ENCODE results near the gene BTG4.

BTG4 gene

DNA sequence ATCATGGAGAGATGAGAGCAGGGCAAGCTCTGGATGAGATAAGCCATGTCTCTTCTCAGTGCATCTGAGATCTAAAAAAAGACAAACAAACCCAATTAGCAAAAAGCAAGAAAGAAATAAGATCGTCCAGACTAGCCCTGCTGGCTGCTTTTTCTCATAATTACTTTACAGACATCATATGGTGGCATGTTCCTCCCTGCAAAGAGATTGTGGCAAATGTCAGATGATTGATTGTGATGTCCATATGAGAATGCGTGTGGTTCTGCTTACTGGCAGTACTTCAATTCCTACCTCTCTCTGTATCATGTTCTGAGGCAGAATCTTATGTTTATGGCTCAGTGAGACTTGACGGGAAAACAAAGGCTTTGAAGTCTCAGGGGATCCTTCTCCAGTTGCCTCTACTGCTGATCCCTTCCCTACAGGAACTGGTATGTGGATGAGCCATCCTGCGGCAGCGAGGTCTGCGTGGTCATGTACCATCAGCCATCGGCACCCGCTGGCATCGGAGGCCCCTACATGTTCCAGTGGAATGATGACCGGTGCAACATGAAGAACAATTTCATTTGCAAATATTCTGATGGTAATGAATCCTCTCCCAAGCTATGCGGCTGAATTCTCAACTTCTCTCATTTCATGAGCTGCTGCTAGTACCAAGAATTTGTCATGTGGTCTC lies 37.1 kb upstream of the BTG4 start:
- Histone ChIP-seq H3K36me3 (ENCODE audit: control insufficient read depth in 2 of 2, insufficient read depth in 2 of 2, low read length in 2 of 2) (no peaks in the 10 kb centered on the region), H3K9ac (ENCODE audit: low read depth in 1 of 2, low read length in 2 of 2) (no peak overlapping the region), H3K9me3 (ENCODE audit: control insufficient read depth in 2 of 2, low read length in 2 of 2) (no peaks in the 10 kb centered on the region), H3K4me3 (ENCODE audit: low read length in 2 of 2) (no peak overlapping the region), H3K4me1 (ENCODE audit: control insufficient read depth in 2 of 2, insufficient read depth in 2 of 2, low read length in 2 of 2) (no peaks in the 10 kb centered on the region), H3K27ac (ENCODE audit: low read depth in 2 of 2, low read length in 2 of 2) (no peak overlapping the region), H3K27me3 (ENCODE audit: control insufficient read depth in 2 of 2, insufficient read depth in 2 of 2, low read length in 2 of 2) (no peaks in the 10 kb centered on the region)

DNA sequence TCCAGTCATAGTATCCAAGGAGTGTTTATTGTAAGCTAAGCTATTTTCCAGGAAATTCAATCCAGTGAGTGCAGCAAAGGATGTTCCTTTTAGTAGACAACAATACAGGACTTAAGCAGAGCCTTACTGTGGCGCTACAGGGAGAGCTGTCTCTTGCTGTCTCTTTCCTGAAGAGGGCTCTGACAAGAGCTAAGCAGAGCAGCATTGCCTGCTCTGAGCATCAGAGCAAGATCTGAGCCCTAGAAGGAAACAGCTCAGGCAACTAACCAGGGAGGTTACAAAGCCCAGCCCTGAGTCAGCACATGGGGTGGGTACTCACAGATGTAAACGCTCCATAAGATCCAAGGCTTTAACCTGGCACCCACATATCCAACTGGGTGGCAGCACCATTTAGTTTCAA lies 36.3 kb upstream of the BTG4 start:
- Histone ChIP-seq H3K9ac (ENCODE audit: low read depth in 1 of 2, low read length in 2 of 2) (no peak overlapping the region), H3K4me1 (ENCODE audit: control insufficient read depth in 2 of 2, insufficient read depth in 2 of 2, low read length in 2 of 2) (no peaks in the 10 kb centered on the region), H3K27me3 (ENCODE audit: control insufficient read depth in 2 of 2, insufficient read depth in 2 of 2, low read length in 2 of 2) (peaks cover 0 to 4% of the 10 kb centered on the region in 2 donors), H3K9me3 (ENCODE audit: control insufficient read depth in 2 of 2, low read length in 2 of 2) (no peaks in the 10 kb centered on the region), H3K27ac (ENCODE audit: low read depth in 2 of 2, low read length in 2 of 2) (no peak overlapping the region), H3K4me3 (ENCODE audit: low read length in 2 of 2) (no peak overlapping the region), H3K36me3 (ENCODE audit: control insufficient read depth in 2 of 2, insufficient read depth in 2 of 2, low read length in 2 of 2) (no peaks in the 10 kb centered on the region)

DNA sequence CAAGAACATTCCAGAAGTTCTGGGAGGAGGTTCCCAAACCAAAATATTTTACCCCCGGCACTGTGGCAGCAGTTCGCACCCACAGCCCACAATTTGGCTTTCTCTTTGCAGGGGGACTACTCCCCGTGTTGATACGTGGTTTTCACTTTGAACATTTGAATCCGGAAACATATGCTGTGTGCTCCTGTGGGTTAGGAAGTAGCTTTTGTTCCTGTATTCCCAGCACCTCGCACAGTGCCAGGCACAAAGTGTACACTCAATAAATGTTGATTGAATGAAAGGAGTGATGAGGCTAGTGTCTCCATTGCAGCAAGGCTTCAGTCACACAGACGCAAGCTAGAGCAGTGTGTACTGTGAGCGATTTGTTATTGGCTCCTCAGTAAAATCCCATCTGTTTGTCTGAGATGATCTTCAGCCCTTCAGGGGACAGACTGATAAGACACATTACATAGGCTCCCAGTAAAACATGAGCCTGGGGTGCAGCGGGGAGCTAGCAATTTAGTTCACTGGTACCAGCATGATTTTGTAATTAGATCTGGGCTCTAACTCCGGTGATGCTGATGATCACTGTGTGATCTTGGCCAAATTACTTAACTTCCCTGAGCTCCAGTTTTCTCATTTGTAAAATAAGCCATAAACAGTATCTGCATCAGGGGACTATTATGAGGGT lies 30.6 kb upstream of the BTG4 start:
- H3K27me3 ChIP-seq (ENCODE audit: control insufficient read depth in 2 of 2, insufficient read depth in 2 of 2, low read length in 2 of 2) = peaks cover 31 to 36% of the 10 kb centered on the region in 2 donors
- no peaks in the 10 kb centered on the region for H3K9me3 ChIP-seq (ENCODE audit: control insufficient read depth in 2 of 2, low read length in 2 of 2)
- peaks cover 0 to 2% of the 10 kb centered on the region in 2 donors for H3K4me1 ChIP-seq (ENCODE audit: control insufficient read depth in 2 of 2, insufficient read depth in 2 of 2, low read length in 2 of 2)
- H3K4me3 ChIP-seq (ENCODE audit: low read length in 2 of 2) = no peak overlapping the region
- no peak overlapping the region for H3K9ac ChIP-seq (ENCODE audit: low read depth in 1 of 2, low read length in 2 of 2)
- H3K36me3 ChIP-seq (ENCODE audit: control insufficient read depth in 2 of 2, insufficient read depth in 2 of 2, low read length in 2 of 2) = no peaks in the 10 kb centered on the region
- no peak overlapping the region for H3K27ac ChIP-seq (ENCODE audit: low read depth in 2 of 2, low read length in 2 of 2)

DNA sequence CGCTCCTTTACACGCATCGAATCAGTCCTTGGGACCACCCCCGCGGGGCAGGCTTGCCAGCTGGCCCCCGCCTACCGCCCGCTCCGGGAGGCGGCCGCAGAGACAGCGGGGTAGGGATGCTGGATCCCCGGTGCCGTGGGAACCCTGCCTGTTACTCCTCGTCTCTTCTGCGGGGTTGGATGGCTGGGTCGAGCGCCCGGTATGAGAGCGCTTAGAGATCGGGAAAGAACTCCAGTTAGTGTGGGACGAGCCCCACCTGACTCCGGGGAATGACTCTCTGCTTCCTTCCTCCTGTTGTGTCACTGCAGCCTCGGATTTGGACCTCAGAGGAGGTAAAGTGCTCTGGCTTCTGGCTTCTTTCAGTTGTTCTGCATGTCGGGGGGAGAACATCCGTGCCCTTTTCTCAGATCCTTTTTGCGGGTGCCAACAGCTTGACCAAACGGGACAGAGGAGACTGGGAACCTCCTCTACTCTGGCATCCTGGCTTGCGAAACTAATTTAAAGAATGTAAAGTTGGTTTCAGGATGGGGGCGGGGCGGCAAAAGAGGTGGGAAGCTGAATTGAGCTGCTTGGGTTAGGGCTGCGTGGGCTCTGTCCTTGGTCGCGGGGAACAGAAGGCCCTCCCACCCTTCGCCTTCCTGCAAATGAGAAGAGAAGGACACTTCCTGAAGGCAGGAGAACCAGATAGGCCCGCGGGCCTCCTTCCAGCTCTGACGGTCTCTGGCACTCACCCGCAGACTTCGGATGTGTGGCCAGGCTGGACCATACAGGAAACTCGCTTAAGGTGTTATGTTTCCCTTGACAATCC lies 29.3 kb upstream of the BTG4 start:
- Histone ChIP-seq H3K27me3 (ENCODE audit: control insufficient read depth in 2 of 2, insufficient read depth in 2 of 2, low read length in 2 of 2) (peaks cover 33 to 36% of the 10 kb centered on the region in 2 donors), H3K4me3 (ENCODE audit: low read length in 2 of 2) (peak overlapping the region; percentile 51 to 58), H3K9me3 (ENCODE audit: control insufficient read depth in 2 of 2, low read length in 2 of 2) (no peaks in the 10 kb centered on the region), H3K36me3 (ENCODE audit: control insufficient read depth in 2 of 2, insufficient read depth in 2 of 2, low read length in 2 of 2) (no peaks in the 10 kb centered on the region), H3K4me1 (ENCODE audit: control insufficient read depth in 2 of 2, insufficient read depth in 2 of 2, low read length in 2 of 2) (peaks cover 0 to 2% of the 10 kb centered on the region in 2 donors), H3K27ac (ENCODE audit: low read depth in 2 of 2, low read length in 2 of 2) (peak overlapping the region; percentile 12 to 44), H3K9ac (ENCODE audit: low read depth in 1 of 2, low read length in 2 of 2) (peak overlapping the region in 1 of 2 donors; percentile 53)

DNA sequence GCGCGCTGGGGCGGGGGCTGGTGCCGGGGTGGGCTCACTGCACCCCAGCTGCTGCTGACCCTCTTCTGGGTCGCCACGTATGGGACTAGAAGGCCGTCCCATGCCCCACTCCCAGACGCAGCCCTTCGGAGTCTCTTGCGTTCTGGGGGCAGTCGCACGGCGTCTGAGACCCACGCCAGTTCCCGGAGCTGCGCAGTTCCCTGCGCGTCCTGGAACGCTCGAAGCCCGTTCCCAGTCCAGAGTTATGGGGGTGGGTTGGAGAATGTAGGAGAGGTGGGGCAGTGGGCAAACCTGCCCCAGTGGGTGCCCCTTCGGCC lies 28.7 kb upstream of the BTG4 start:
- peak overlapping the region; percentile 12 to 44 for H3K27ac ChIP-seq (ENCODE audit: low read depth in 2 of 2, low read length in 2 of 2)
- peaks cover 33 to 36% of the 10 kb centered on the region in 2 donors for H3K27me3 ChIP-seq (ENCODE audit: control insufficient read depth in 2 of 2, insufficient read depth in 2 of 2, low read length in 2 of 2)
- peak overlapping the region in 1 of 2 donors; percentile 53 for H3K9ac ChIP-seq (ENCODE audit: low read depth in 1 of 2, low read length in 2 of 2)

DNA sequence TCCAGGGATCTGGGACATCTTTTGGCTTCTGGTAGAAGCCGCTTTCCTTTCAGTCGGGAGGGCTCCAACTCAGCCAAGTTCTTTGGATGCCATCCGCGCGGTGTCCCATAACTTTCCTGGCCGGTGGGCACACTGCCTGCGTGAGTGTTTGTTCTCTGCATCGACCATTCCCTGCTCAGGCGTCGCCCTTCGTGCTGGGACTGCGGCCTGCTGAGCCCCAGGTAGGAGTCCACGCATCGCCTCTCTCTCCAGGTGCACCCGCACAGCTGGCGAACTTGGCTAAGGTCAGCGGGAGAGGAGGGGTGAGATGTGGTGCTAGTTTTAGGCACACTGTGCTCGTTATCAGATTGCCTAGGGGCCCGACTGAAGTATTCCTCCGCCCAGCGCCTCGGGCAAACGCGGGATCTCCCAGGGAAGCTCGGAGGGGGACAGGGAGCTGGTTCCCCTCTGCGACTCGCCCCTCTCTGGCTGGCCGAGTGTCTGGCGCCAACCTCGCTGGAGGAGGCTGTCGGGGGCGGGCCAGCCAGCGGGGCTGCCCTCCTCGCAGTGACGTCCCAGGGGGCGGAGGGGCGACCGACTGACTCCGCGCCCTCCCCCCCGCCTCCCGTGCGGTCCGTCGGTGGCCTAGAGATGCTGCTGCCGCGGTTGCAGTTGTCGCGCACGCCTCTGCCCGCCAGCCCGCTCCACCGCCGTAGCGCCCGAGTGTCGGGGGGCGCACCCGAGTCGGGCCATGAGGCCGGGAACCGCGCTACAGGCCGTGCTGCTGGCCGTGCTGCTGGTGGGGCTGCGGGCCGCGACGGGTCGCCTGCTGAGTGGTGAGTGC lies 28.1 kb upstream of the BTG4 start, which contains the start of gene LAYN:
TSS of gene LAYN (plus strand) at position 607 of the 823 bp plus-strand sequence. CDS start at position 731, 124 bp downstream.
- Histone ChIP-seq H3K4me1 (ENCODE audit: control insufficient read depth in 2 of 2, insufficient read depth in 2 of 2, low read length in 2 of 2) (peaks cover 0 to 2% of the 10 kb centered on the region in 2 donors), H3K9ac (ENCODE audit: low read depth in 1 of 2, low read length in 2 of 2) (peak within 1 kb of the TSS in 1 of 2 donors; percentile 53), H3K36me3 (ENCODE audit: control insufficient read depth in 2 of 2, insufficient read depth in 2 of 2, low read length in 2 of 2) (no peaks in the 10 kb centered on the region), H3K4me3 (ENCODE audit: low read length in 2 of 2) (peak within 1 kb of the TSS; percentile 51 to 59), H3K27ac (ENCODE audit: low read depth in 2 of 2, low read length in 2 of 2) (peak within 1 kb of the TSS; percentile 12 to 44), H3K9me3 (ENCODE audit: control insufficient read depth in 2 of 2, low read length in 2 of 2) (no peaks in the 10 kb centered on the region), H3K27me3 (ENCODE audit: control insufficient read depth in 2 of 2, insufficient read depth in 2 of 2, low read length in 2 of 2) (peaks cover 33 to 37% of the 10 kb centered on the region in 2 donors)

More for the DNA sequence above, 28.7 kb upstream of the BTG4 start:
- no peaks in the 10 kb centered on the region for H3K9me3 ChIP-seq (ENCODE audit: control insufficient read depth in 2 of 2, low read length in 2 of 2)
- peaks cover 0 to 2% of the 10 kb centered on the region in 2 donors for H3K4me1 ChIP-seq (ENCODE audit: control insufficient read depth in 2 of 2, insufficient read depth in 2 of 2, low read length in 2 of 2)
- peak overlapping the region; percentile 51 to 58 for H3K4me3 ChIP-seq (ENCODE audit: low read length in 2 of 2)
- H3K36me3 ChIP-seq (ENCODE audit: control insufficient read depth in 2 of 2, insufficient read depth in 2 of 2, low read length in 2 of 2) = no peaks in the 10 kb centered on the region

DNA sequence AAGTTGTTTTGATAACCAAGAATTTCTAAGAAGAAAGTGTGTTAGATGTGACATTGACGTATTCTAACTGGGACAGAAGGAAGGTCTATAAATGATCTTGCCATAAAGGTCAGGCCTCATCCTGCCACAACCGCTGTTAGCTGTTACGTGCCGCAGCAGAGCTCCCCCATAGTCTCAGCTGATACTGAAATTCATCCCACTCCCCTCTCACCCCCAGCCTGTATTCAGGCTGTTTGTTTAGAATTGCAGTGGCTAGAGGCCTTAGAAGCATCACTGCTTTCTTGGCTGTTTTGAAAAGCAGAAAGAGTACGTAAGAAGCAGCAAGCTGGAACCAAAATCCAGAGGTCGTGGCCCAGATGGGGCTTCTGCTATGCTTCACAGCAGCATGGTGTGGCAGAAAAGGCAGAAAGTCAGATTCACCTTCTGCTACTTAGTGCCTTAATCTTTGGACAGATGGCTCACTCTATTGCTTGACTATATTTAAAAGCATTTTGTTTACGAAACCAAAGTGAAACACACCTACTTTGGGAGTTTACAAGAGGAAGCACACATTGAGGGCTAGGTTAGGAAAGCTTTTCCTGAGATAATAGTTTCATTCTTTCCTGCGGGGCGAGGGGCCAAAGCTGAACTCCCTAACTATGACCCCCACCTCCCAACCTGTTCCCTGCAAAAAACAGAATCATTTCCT lies 27.4 kb upstream of the BTG4 start:
- H3K9ac ChIP-seq (ENCODE audit: low read depth in 1 of 2, low read length in 2 of 2) = no peak overlapping the region
- H3K27ac ChIP-seq (ENCODE audit: low read depth in 2 of 2, low read length in 2 of 2) = no peak overlapping the region
- no peaks in the 10 kb centered on the region for H3K36me3 ChIP-seq (ENCODE audit: control insufficient read depth in 2 of 2, insufficient read depth in 2 of 2, low read length in 2 of 2)
- peak overlapping the region in 1 of 2 donors; percentile 59 for H3K4me3 ChIP-seq (ENCODE audit: low read length in 2 of 2)
- H3K4me1 ChIP-seq (ENCODE audit: control insufficient read depth in 2 of 2, insufficient read depth in 2 of 2, low read length in 2 of 2) = peaks cover 0 to 2% of the 10 kb centered on the region in 2 donors
- no peaks in the 10 kb centered on the region for H3K9me3 ChIP-seq (ENCODE audit: control insufficient read depth in 2 of 2, low read length in 2 of 2)
- H3K27me3 ChIP-seq (ENCODE audit: control insufficient read depth in 2 of 2, insufficient read depth in 2 of 2, low read length in 2 of 2) = peaks cover 33 to 40% of the 10 kb centered on the region in 2 donors

DNA sequence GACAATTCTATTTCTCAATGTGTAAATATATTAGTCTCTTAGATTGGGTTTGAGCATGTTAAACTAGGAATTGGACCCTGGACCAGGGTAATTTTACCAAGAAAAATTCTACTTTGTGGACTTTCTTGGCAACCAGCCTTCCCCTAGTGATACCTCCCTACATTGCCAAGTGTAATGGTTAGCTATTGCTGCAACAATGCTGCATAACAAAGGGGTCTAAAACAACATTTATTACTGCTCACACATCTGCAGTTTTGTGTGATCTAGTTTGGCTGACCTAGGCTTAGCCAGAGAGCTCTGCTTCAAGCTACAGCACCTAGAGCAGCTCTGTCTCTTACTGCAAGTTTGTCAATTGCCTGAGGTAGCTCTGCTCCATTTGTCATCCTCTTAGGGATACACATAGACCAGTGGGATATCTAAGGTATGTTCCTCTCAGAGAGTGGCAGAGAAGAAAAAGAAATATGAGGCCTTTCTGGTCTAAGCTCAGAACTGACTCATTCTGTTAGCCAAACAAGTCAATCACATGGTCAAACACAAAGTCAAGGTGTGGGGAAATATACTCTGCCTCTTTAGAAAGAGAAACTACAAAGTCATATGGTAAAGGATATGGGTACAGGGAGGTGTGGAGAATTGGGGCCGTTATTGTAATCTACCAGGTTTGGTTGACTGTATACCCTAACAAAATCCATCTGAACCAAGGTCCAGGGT lies 26.4 kb upstream of the BTG4 start:
- H3K9ac ChIP-seq (ENCODE audit: low read depth in 1 of 2, low read length in 2 of 2) = no peak overlapping the region
- H3K27me3 ChIP-seq (ENCODE audit: control insufficient read depth in 2 of 2, insufficient read depth in 2 of 2, low read length in 2 of 2) = peaks cover 33 to 37% of the 10 kb centered on the region in 2 donors
- H3K27ac ChIP-seq (ENCODE audit: low read depth in 2 of 2, low read length in 2 of 2) = no peak overlapping the region
- no peaks in the 10 kb centered on the region for H3K9me3 ChIP-seq (ENCODE audit: control insufficient read depth in 2 of 2, low read length in 2 of 2)
- H3K4me1 ChIP-seq (ENCODE audit: control insufficient read depth in 2 of 2, insufficient read depth in 2 of 2, low read length in 2 of 2) = peaks cover 0 to 2% of the 10 kb centered on the region in 2 donors
- H3K36me3 ChIP-seq (ENCODE audit: control insufficient read depth in 2 of 2, insufficient read depth in 2 of 2, low read length in 2 of 2) = no peaks in the 10 kb centered on the region
- H3K4me3 ChIP-seq (ENCODE audit: low read length in 2 of 2) = no peak overlapping the region
